Stimulated activated effector memory CD8-positive, alpha-beta T cell treated with anti-CD3 and anti-CD28 coated beads, Interleukin-12 subunit alpha, Interleukin-12 subunit beta, amount 100 ng/mL, for 72 hours (primary cell): Measurements from ENCODE around the gene HEY2.

Experiments
- ATAC-seq: fragments of 150-1000 bp; cut with Tn5 transposase; 2 replicates; pipeline ENCODE4 v1.10.0; 2021
- DNase-seq, 2 donors: peaks; one replicate each; pipeline ENCODE4 v3.0.0; 2021 to 2022; ENCODE audit warnings: low spot score in 2 of 2
- H3K27ac Mint-ChIP-seq: one replicate; pipeline ENCODE4 v1.8.0; 2022; ENCODE audit warnings: mild to moderate bottlenecking, mixed read lengths
- H3K36me3 Mint-ChIP-seq: one replicate; pipeline ENCODE4 v1.8.0; 2022; ENCODE audit warnings: mild to moderate bottlenecking, mixed read lengths
- H3K4me1 Mint-ChIP-seq: one replicate; pipeline ENCODE4 v1.8.0; 2022; ENCODE audit warnings: mixed read lengths
- H3K4me3 Mint-ChIP-seq: one replicate; pipeline ENCODE4 v1.8.0; 2022; ENCODE audit warnings: mild to moderate bottlenecking, mixed read lengths
- H3K9me3 Mint-ChIP-seq: one replicate; pipeline ENCODE4 v1.8.0; 2022; ENCODE audit warnings: mixed read lengths

The HEY2 gene

GRCh38 chr6:125809570-125810170 is 60.2 kb downstream of the HEY2 start:
- H3K36me3 Mint-ChIP-seq, result peaks cover 19% of the 10 kb centered on the region
- ATAC-seq (no peak), DNase-seq (no peak)
- H3K9me3 Mint-ChIP-seq, result no peaks in the 10 kb centered on the region
- no peak overlapping the region for H3K27ac Mint-ChIP-seq
- no peak overlapping the region for H3K4me3 Mint-ChIP-seq
- peaks cover 67% of the 10 kb centered on the region for H3K4me1 Mint-ChIP-seq

- Mint-ChIP-seq H3K27ac (no peak overlapping the region), H3K9me3 (no peaks in the 10 kb centered on the region), H3K4me3 (no peak overlapping the region), H3K4me1 (peaks cover 70% of the 10 kb centered on the region), H3K36me3 (peaks cover 27% of the 10 kb centered on the region)
- DNase-seq (no peak), ATAC-seq (no peak)
These were observed 61.0 kb downstream of the HEY2 start for GRCh38 chr6:125810445-125810844.
